ENCODE measurements around the gene PNLIPRP1.

PNLIPRP1 gene

GRCh38 chr10:116630020-116630419, 39.3 kb downstream of the PNLIPRP1 start:
- ChIA-PET POLR2A (no interaction called here), CTCF (no interaction called here)

GRCh38 chr10:116631871-116632295, 41.1 kb downstream of the PNLIPRP1 start:
- ChIA-PET POLR2A (interaction anchor here (1.3 kb wide), 1 partner anchor 21 kb away, joined by 3 read pairs; no protein-coding TSS in a partner anchor), CTCF (no interaction called here)
- no peak for TF ChIP-seq LEF1 (IDR thresholded peaks at IDR 0.05; ENCODE audit: borderline replicate concordance)
- TF ChIP-seq FOXK2 (IDR thresholded peaks at IDR 0.05) = no peak
- no peak for TF ChIP-seq TARDBP (IDR thresholded peaks at IDR 0.05)
- TF ChIP-seq SUZ12 (IDR thresholded peaks at IDR 0.05) = no peak
- TF ChIP-seq ZNF384 (IDR thresholded peaks at IDR 0.05) = no peak
- no peak for TF ChIP-seq HDGF (IDR thresholded peaks at IDR 0.05; ENCODE audit: borderline replicate concordance)
- TF ChIP-seq CTBP1 (IDR thresholded peaks at IDR 0.05; ENCODE audit: borderline replicate concordance) = no peak
- no peak for TF ChIP-seq FOXM1 (IDR thresholded peaks at IDR 0.05; ENCODE audit: borderline replicate concordance)
- TF ChIP-seq ARNT (IDR thresholded peaks at IDR 0.05) = no peak
- TF ChIP-seq L3MBTL2 (conservative IDR thresholded peaks at IDR 0.05) = no peak
- no peak for TF ChIP-seq FOXA1 (IDR thresholded peaks at IDR 0.05)
- TF ChIP-seq SP1 (IDR thresholded peaks at IDR 0.05) = no peak
- TF ChIP-seq PKNOX1 (IDR thresholded peaks at IDR 0.05) = no peak
- no peak for TF ChIP-seq ELF4 (IDR thresholded peaks at IDR 0.05)
- no peak for TF ChIP-seq NFRKB (IDR thresholded peaks at IDR 0.05)
- no peak for DNase-seq (ENCODE audit: extremely low spot score)

More at GRCh38 chr10:116630020-116630419, 39.3 kb downstream of the PNLIPRP1 start:
- no peak for TF ChIP-seq ARNT (IDR thresholded peaks at IDR 0.05)
- no peak for TF ChIP-seq CTBP1 (IDR thresholded peaks at IDR 0.05; ENCODE audit: borderline replicate concordance)
- DNase-seq (ENCODE audit: extremely low spot score) = no peak

- POLR2A ChIA-PET = no interaction called here
- TF ChIP-seq ZNF384 (IDR thresholded peaks at IDR 0.05) (no peak), TARDBP (IDR thresholded peaks at IDR 0.05) (no peak), SUZ12 (IDR thresholded peaks at IDR 0.05) (no peak), FOXM1 (IDR thresholded peaks at IDR 0.05; ENCODE audit: borderline replicate concordance) (no peak), L3MBTL2 (conservative IDR thresholded peaks at IDR 0.05) (no peak), BHLHE40 (IDR thresholded peaks at IDR 0.05; ENCODE audit: borderline replicate concordance) (no peak), ELF4 (IDR thresholded peaks at IDR 0.05) (no peak), ARNT (IDR thresholded peaks at IDR 0.05) (no peak), PKNOX1 (IDR thresholded peaks at IDR 0.05) (no peak), HDGF (IDR thresholded peaks at IDR 0.05; ENCODE audit: borderline replicate concordance) (no peak), NFRKB (IDR thresholded peaks at IDR 0.05) (no peak), FOXA1 (IDR thresholded peaks at IDR 0.05) (no peak), CTBP1 (IDR thresholded peaks at IDR 0.05; ENCODE audit: borderline replicate concordance) (no peak), FOXK2 (IDR thresholded peaks at IDR 0.05) (no peak), SP1 (IDR thresholded peaks at IDR 0.05) (no peak), LEF1 (IDR thresholded peaks at IDR 0.05; ENCODE audit: borderline replicate concordance) (no peak)
- CTCF ChIA-PET = no interaction called here
- no peak for DNase-seq (ENCODE audit: extremely low spot score)
These were observed 41.9 kb downstream of the PNLIPRP1 start for GRCh38 chr10:116632596-116633215.

- CTCF ChIA-PET = no interaction called here
These were observed 42.4 kb downstream of the PNLIPRP1 start for GRCh38 chr10:116633216-116633600.

GRCh38 chr10:116634126-116634975, 43.6 kb downstream of the PNLIPRP1 start:
- no peak for DNase-seq (ENCODE audit: extremely low spot score)
- CTCF ChIA-PET = interaction anchor here (1.0 kb wide), 1 partner anchor 20 kb away, joined by 3 read pairs; no protein-coding TSS in a partner anchor
- no peak for TF ChIP-seq SP1 (IDR thresholded peaks at IDR 0.05)
- TF ChIP-seq PKNOX1 (IDR thresholded peaks at IDR 0.05) = no peak
- no peak for TF ChIP-seq FOXK2 (IDR thresholded peaks at IDR 0.05)
- no peak for TF ChIP-seq ZNF384 (IDR thresholded peaks at IDR 0.05)
- no peak for TF ChIP-seq SUZ12 (IDR thresholded peaks at IDR 0.05)
- no peak for TF ChIP-seq CTBP1 (IDR thresholded peaks at IDR 0.05; ENCODE audit: borderline replicate concordance)
- no peak for TF ChIP-seq TARDBP (IDR thresholded peaks at IDR 0.05)
- TF ChIP-seq LEF1 (IDR thresholded peaks at IDR 0.05; ENCODE audit: borderline replicate concordance) = no peak
- TF ChIP-seq NFRKB (IDR thresholded peaks at IDR 0.05) = no peak
- TF ChIP-seq HDGF (IDR thresholded peaks at IDR 0.05; ENCODE audit: borderline replicate concordance) = no peak
- no peak for TF ChIP-seq BHLHE40 (IDR thresholded peaks at IDR 0.05; ENCODE audit: borderline replicate concordance)
- no peak for TF ChIP-seq FOXA1 (IDR thresholded peaks at IDR 0.05)
- TF ChIP-seq ARNT (IDR thresholded peaks at IDR 0.05) = no peak
- no peak for TF ChIP-seq ELF4 (IDR thresholded peaks at IDR 0.05)
- no peak for TF ChIP-seq L3MBTL2 (conservative IDR thresholded peaks at IDR 0.05)
- TF ChIP-seq FOXM1 (IDR thresholded peaks at IDR 0.05; ENCODE audit: borderline replicate concordance) = no peak
- POLR2A ChIA-PET = no interaction called here

More at GRCh38 chr10:116633216-116633600, 42.4 kb downstream of the PNLIPRP1 start:
- TF ChIP-seq FOXM1 (IDR thresholded peaks at IDR 0.05; ENCODE audit: borderline replicate concordance) (no peak), SP1 (IDR thresholded peaks at IDR 0.05) (no peak), ZNF384 (IDR thresholded peaks at IDR 0.05) (no peak), L3MBTL2 (conservative IDR thresholded peaks at IDR 0.05) (no peak), FOXK2 (IDR thresholded peaks at IDR 0.05) (no peak), LEF1 (IDR thresholded peaks at IDR 0.05; ENCODE audit: borderline replicate concordance) (no peak), ARNT (IDR thresholded peaks at IDR 0.05) (no peak), NFRKB (IDR thresholded peaks at IDR 0.05) (no peak)
- POLR2A ChIA-PET = no interaction called here
- DNase-seq (ENCODE audit: extremely low spot score) = no peak
